Measurements from ENCODE around the gene IGLL1.
"Not testable (repeated sequence)": the region's sequence is repeated elsewhere in the genome, so short reads cannot be mapped to it uniquely, and the experiment has no call there.

The IGLL1 gene

DNA sequence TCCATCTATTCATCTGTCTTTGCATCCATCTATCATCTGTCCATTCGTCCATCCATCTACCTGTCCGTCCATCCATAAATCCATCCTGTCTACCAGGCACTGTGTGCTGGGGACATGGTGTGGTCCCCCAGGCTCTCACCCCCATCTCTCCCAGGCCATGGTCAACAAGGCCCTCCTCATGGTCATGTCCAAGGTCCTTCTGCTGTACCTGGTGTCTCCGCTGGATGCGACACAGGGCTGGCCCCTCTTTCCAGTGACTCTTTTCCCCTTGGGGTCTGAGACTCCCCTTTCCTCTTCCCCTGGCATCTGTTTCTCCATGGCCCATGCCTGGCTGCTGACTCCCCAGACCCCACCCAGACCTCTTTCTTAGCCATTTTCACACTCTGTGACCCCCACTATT lies 4.5 kb downstream of the IGLL1 start:
- Histone ChIP-seq H2BK120ac (ENCODE audit: low read depth, low read length) (no peak overlapping the region), H3K79me1 (replicated peaks; ENCODE audit: low read length, poor library complexity, severe bottlenecking) (no peaks in the 10 kb centered on the region), H3K4me2 (ENCODE audit: low read length, poor library complexity, severe bottlenecking) (no peak overlapping the region), H3K4me1 (ENCODE audit: control insufficient read depth, insufficient read depth, low read depth, low read length) (no peaks in the 10 kb centered on the region), H3K23ac (ENCODE audit: low read length in 2 of 2) (no peak overlapping the region), H2BK12ac (ENCODE audit: low read length in 2 of 2) (no peak overlapping the region), H3K27me3 (ENCODE audit: control insufficient read depth in 1 of 2, insufficient read depth in 1 of 2, low read length in 2 of 2) (peaks cover 5 to 7% of the 10 kb centered on the region in 2 experiments), H2BK5ac (ENCODE audit: low read depth, low read length, poor library complexity, severe bottlenecking) (no peak overlapping the region), H2AK5ac (ENCODE audit: low read length, severe bottlenecking) (no peak overlapping the region), H2BK15ac (ENCODE audit: low read depth, poor library complexity, severe bottlenecking) (no peak overlapping the region), H3K18ac (ENCODE audit: low read depth in 1 of 2, low read length in 2 of 2) (no peak overlapping the region), H3K9me3 (ENCODE audit: control insufficient read depth, low read length) (no peaks in the 10 kb centered on the region), H3K4me3 (ENCODE audit: insufficient read depth in 1 of 2, low read depth in 1 of 2, low read length in 2 of 2) (no peak overlapping the region), H4K91ac (ENCODE audit: low read length) (no peak overlapping the region), H3K14ac (ENCODE audit: low read length in 2 of 2) (no peak overlapping the region), H3K4ac (ENCODE audit: low read depth in 1 of 2, low read length in 2 of 2) (no peak overlapping the region), H3K9ac (ENCODE audit: low read length) (no peak overlapping the region), H2AFZ (ENCODE audit: low read depth, low read length) (no peak overlapping the region), H4K8ac (ENCODE audit: low read length) (no peak overlapping the region), H3K27ac (ENCODE audit: low read length, poor library complexity, severe bottlenecking) (no peak overlapping the region), H3K36me3 (ENCODE audit: control insufficient read depth in 1 of 2, insufficient read depth in 2 of 2, low read depth in 1 of 2, low read length in 2 of 2) (no peaks in the 10 kb centered on the region)
- DNase-seq, result no peak
- 93% methylated on average over 4 of the region's 4 CpGs for WGBS

DNA sequence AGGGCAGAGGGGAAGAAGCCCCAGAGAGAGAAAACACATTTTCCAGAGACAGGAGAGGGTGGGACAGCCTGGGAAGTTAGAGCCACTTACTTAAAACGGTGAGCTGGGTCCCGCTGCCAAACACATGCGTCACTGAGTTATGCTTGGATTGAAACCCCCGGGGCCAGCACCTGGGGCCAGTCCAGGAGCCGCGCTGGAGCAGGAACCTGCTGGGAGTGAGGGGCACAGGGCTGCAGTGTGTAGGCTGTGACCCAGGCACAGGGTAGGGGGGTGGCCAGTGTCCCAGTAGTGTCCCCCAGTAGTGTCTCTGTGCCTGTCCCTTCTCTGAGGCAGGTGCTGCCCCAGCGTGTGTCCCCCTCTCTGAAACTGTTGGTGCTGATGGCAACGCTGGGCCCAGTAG lies 5.2 kb downstream of the IGLL1 start:
- H3K27ac ChIP-seq (ENCODE audit: low read length, poor library complexity, severe bottlenecking), result no peak overlapping the region
- no peaks in the 10 kb centered on the region for H3K36me3 ChIP-seq (ENCODE audit: control insufficient read depth in 1 of 2, insufficient read depth in 2 of 2, low read depth in 1 of 2, low read length in 2 of 2)
- no peaks in the 10 kb centered on the region for H3K9me3 ChIP-seq (ENCODE audit: control insufficient read depth, low read length)
- no peaks in the 10 kb centered on the region for H3K79me1 ChIP-seq (replicated peaks; ENCODE audit: low read length, poor library complexity, severe bottlenecking)
- H3K4me2 ChIP-seq (ENCODE audit: low read length, poor library complexity, severe bottlenecking), result no peak overlapping the region
- H2BK5ac ChIP-seq (ENCODE audit: low read depth, low read length, poor library complexity, severe bottlenecking), result no peak overlapping the region
- DNase-seq, result no peak
- no peak overlapping the region for H2AK5ac ChIP-seq (ENCODE audit: low read length, severe bottlenecking)
- H3K4ac ChIP-seq (ENCODE audit: low read depth in 1 of 2, low read length in 2 of 2), result no peak overlapping the region
- no peak overlapping the region for H3K23ac ChIP-seq (ENCODE audit: low read length in 2 of 2)
- no peak overlapping the region for H2BK12ac ChIP-seq (ENCODE audit: low read length in 2 of 2)
- peak overlapping the region in 1 of 2 experiments; percentile 70 for H3K14ac ChIP-seq (ENCODE audit: low read length in 2 of 2)
- H3K9ac ChIP-seq (ENCODE audit: low read length), result no peak overlapping the region
- WGBS, result 58% methylated on average over 8 of the region's 8 CpGs
- H3K18ac ChIP-seq (ENCODE audit: low read depth in 1 of 2, low read length in 2 of 2), result no peak overlapping the region
- no peak overlapping the region for H2BK15ac ChIP-seq (ENCODE audit: low read depth, poor library complexity, severe bottlenecking)
- no peak overlapping the region for H2BK120ac ChIP-seq (ENCODE audit: low read depth, low read length)
- H3K4me1 ChIP-seq (ENCODE audit: control insufficient read depth, insufficient read depth, low read depth, low read length), result no peaks in the 10 kb centered on the region
- H3K27me3 ChIP-seq (ENCODE audit: control insufficient read depth in 1 of 2, insufficient read depth in 1 of 2, low read length in 2 of 2), result peaks cover 3 to 5% of the 10 kb centered on the region in 2 experiments
- H2AFZ ChIP-seq (ENCODE audit: low read depth, low read length), result no peak overlapping the region
- H4K8ac ChIP-seq (ENCODE audit: low read length), result no peak overlapping the region
- no peak overlapping the region for H4K91ac ChIP-seq (ENCODE audit: low read length)
- H3K4me3 ChIP-seq (ENCODE audit: insufficient read depth in 1 of 2, low read depth in 1 of 2, low read length in 2 of 2), result no peak overlapping the region

GRCh38 chr22:23574371-23574811 lies 5.7 kb downstream of the IGLL1 start:
- no peak for DNase-seq
- WGBS, result 74% methylated on average over 2 of the region's 4 CpGs

DNA sequence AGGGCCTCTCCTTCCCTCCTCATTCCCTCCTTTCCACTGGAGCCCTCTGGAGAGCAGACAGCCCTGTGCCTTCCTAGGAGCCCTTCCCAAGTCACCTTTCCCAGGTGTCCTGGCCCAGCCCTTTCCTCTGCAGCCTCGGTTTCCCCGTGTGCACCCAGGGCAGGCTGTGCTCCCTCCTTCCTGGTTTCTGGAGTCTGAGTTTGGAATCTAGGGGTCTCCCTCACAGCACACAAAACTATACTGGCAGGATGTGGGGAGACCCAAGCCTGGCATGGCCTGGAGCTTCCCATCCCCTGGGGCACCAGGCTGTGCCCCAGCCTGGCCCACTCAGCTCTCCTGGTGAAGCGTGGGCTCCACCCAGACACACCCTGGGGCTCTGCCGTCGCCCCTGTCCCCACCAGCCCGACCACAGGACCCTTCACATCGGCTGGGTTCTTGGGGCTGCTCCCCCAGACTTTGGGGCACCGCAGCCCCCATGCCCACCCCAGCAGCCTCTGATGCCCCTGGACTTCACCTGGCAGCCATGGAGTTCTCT lies 6.3 kb downstream of the IGLL1 start:
- H3K18ac ChIP-seq (ENCODE audit: low read depth in 1 of 2, low read length in 2 of 2); H3K36me3 ChIP-seq (ENCODE audit: control insufficient read depth in 1 of 2, insufficient read depth in 2 of 2, low read depth in 1 of 2, low read length in 2 of 2); H3K4me3 ChIP-seq (ENCODE audit: insufficient read depth in 1 of 2, low read depth in 1 of 2, low read length in 2 of 2); H3K9me3 ChIP-seq (ENCODE audit: control insufficient read depth, low read length); H4K91ac ChIP-seq (ENCODE audit: low read length); H2BK12ac ChIP-seq (ENCODE audit: low read length in 2 of 2); H2BK15ac ChIP-seq (ENCODE audit: low read depth, poor library complexity, severe bottlenecking); H3K79me1 ChIP-seq (replicated peaks; ENCODE audit: low read length, poor library complexity, severe bottlenecking); H4K8ac ChIP-seq (ENCODE audit: low read length); H3K27ac ChIP-seq (ENCODE audit: low read length, poor library complexity, severe bottlenecking); H2AK5ac ChIP-seq (ENCODE audit: low read length, severe bottlenecking); H3K9ac ChIP-seq (ENCODE audit: low read length); H2BK5ac ChIP-seq (ENCODE audit: low read depth, low read length, poor library complexity, severe bottlenecking); H3K23ac ChIP-seq (ENCODE audit: low read length in 2 of 2); H2AFZ ChIP-seq (ENCODE audit: low read depth, low read length); DNase-seq; H2BK120ac ChIP-seq (ENCODE audit: low read depth, low read length); H3K4ac ChIP-seq (ENCODE audit: low read depth in 1 of 2, low read length in 2 of 2); H3K4me2 ChIP-seq (ENCODE audit: low read length, poor library complexity, severe bottlenecking); H3K14ac ChIP-seq (ENCODE audit: low read length in 2 of 2); H3K4me1 ChIP-seq (ENCODE audit: control insufficient read depth, insufficient read depth, low read depth, low read length): not testable (repeated sequence)
- WGBS, result 56% methylated on average over 6 of the region's 8 CpGs
- peaks cover 5 to 12% of the 10 kb centered on the region in 2 experiments for H3K27me3 ChIP-seq (ENCODE audit: control insufficient read depth in 1 of 2, insufficient read depth in 1 of 2, low read length in 2 of 2)

More at GRCh38 chr22:23574371-23574811, 5.7 kb downstream of the IGLL1 start:
- Histone ChIP-seq H2BK120ac (ENCODE audit: low read depth, low read length) (no peak overlapping the region), H3K27ac (ENCODE audit: low read length, poor library complexity, severe bottlenecking) (no peak overlapping the region), H2BK12ac (ENCODE audit: low read length in 2 of 2) (no peak overlapping the region), H2AFZ (ENCODE audit: low read depth, low read length) (no peak overlapping the region), H3K9me3 (ENCODE audit: control insufficient read depth, low read length) (no peaks in the 10 kb centered on the region), H3K36me3 (ENCODE audit: control insufficient read depth in 1 of 2, insufficient read depth in 2 of 2, low read depth in 1 of 2, low read length in 2 of 2) (no peaks in the 10 kb centered on the region), H4K91ac (ENCODE audit: low read length) (no peak overlapping the region), H2AK5ac (ENCODE audit: low read length, severe bottlenecking) (no peak overlapping the region), H3K18ac (ENCODE audit: low read depth in 1 of 2, low read length in 2 of 2) (no peak overlapping the region), H3K4me2 (ENCODE audit: low read length, poor library complexity, severe bottlenecking) (no peak overlapping the region), H3K79me1 (replicated peaks; ENCODE audit: low read length, poor library complexity, severe bottlenecking) (no peaks in the 10 kb centered on the region), H3K23ac (ENCODE audit: low read length in 2 of 2) (no peak overlapping the region), H3K27me3 (ENCODE audit: control insufficient read depth in 1 of 2, insufficient read depth in 1 of 2, low read length in 2 of 2) (peaks cover 5 to 6% of the 10 kb centered on the region in 2 experiments), H2BK15ac (ENCODE audit: low read depth, poor library complexity, severe bottlenecking) (no peak overlapping the region), H2BK5ac (ENCODE audit: low read depth, low read length, poor library complexity, severe bottlenecking) (no peak overlapping the region), H3K9ac (ENCODE audit: low read length) (no peak overlapping the region), H3K4me3 (ENCODE audit: insufficient read depth in 1 of 2, low read depth in 1 of 2, low read length in 2 of 2) (no peak overlapping the region), H3K4ac (ENCODE audit: low read depth in 1 of 2, low read length in 2 of 2) (no peak overlapping the region), H3K4me1 (ENCODE audit: control insufficient read depth, insufficient read depth, low read depth, low read length) (no peaks in the 10 kb centered on the region), H3K14ac (ENCODE audit: low read length in 2 of 2) (no peak overlapping the region), H4K8ac (ENCODE audit: low read length) (no peak overlapping the region)
